HG02571 (cell line): ENCODE data around the gene AIRE.

ENCODE experiments used
- ATAC-seq: cut with Tn5 transposase; IDR thresholded peaks from one replicate; pipeline ENCODE4 v1.9.1; 2021; ENCODE audit warnings: mild to moderate bottlenecking, moderate library complexity; ENCODE audit not compliant: unreplicated experiment

AIRE gene

GRCh38 chr21:44303490-44303981, 17.9 kb downstream of the AIRE start:
- no peak for ATAC-seq

DNA sequence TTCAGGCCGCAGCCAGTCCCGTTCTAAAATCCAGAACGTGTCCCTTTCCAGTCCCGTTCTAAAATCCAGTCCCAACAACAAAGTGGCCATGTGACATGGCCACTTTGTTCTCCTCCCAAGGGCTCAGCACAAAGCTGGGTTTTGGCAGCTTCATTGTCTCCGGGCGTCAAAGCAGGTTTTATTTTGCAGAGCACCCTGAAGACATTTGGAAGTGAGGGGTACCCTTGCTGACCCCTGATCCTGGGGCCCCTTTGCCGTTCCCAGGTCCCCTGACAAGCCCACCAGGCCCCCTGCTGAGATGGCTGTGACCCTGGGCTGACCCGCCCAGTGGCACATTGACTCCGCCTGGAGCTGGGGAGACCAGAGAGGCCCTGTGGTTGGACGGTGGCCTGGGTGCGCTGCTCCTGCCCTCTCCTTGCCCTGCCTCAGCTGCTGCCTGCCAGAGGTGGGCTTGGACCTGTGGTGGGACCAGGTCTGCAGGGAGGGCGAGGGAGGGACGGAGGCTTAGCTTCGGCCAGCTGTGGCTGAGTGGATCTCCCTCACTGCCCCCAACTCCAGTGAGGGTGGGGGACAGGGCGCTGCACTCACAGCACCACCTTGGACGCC, 18.4 kb downstream of the AIRE start:
- ATAC-seq: no peak

DNA sequence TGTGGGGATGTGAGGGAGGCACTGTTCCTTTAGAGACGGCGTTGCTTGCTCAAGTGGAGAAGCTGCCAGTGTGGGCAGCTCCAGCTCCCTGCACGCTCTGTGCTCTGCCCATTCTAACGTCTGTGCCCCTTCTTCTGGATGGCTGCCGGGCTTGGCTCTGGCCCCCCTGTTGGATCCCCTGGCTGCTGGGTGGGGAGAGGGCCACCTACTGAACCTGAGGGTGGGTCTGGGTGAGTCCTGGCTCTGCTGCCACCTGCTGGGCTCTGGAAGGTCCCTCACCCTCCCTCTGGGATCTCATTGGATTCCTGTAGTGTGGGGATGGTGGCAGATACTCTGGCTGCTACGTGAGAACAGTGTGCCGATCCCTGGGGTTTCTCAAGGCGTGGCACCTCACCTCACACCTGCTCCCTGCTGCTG, 19.2 kb downstream of the AIRE start:
- no peak for ATAC-seq

DNA sequence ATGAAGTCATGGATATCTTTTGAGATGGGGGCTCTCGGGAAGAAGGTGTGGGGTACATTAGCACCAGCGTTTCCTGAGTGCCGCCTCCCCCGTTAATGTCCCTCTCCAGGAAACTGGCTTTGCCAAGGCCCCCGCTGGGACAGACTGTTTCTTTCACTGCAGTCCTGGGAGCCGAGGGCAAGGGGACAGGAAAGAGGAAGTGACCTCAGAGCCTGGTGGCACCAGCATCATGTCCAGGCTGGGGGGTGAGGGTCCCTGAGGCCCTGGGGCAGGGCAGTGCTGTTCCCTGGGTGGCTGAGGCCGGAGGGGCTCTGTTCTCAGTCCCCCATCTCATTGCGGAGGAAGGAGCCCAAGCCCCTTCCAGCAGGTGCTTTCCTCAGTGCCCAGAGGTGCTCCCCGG, 20.0 kb downstream of the AIRE start:
- ATAC-seq: no peak

DNA sequence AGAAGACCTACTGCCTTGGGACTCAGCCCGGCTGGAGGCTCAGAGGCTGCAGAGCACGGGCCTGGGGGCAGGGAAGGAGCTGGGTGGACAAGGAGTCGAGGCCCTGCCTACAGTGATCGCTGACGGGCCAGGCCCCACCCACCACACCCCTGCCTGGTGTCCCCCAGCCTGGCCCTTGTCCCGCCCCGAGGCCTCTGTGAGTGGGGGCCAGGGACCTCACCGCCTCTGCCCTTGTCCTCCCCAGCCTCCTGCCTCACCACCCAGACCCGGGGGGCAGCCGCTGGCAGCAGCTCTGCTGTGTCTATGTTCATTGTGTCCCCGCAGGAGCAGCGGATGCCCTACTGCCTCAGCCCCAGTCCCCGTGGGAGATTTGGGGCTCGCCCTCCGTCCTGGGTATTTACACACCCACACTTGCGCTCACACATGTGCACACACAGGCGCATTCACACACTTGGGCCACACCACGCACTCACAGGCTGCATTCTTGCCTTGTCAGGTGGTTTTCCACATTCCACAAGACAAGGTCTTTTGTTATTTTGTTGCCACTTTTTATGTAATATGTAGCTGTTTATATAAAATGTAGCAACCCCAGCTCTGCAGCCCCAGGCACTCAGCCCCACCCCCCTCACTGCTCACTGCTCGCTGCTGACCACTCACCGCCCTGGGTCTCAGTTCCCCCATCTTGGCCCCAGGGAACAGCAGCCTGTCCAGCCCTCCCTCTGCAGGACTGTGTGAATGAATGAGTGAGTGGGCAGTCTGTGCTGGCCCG, 21.4 kb downstream of the AIRE start:
- ATAC-seq: no peak

DNA sequence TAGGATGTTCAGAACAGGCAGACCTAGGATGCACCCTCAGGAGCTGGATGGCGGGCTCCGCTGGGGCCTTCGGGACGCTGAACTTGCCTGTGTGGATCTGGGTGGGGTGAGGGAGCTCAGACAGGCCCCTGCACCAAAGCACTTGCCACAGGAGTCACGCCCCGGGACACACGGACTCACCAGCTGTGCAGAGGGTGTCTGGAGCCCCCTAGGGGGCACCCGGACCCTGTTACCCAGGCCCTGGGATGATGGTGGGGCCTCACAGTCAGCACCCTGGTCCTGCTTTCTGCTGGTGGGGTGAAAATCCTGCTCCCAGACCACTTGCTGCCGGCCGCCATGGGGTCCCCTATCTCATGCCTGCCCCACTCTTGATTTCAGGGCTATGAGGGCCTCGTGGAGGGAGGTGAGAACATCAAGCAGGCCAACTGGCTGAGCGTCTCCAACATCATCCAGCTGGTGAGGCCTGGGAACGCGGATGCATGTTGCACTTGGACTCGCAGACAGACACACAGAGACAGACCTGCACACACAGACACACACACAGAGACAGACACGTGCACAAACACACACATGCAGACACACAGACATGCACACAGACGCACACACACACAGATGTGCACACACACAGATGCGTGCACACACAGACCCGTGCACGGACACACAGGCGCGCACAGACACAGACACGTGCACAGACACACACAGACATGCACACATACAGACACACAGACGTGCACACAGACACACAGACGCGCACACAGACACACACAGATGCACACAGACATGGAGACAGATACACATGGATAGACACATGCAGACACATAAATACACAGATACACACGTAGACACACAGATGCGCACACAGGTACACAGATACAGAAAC, 25.2 kb downstream of the AIRE start:
- ATAC-seq: no peak

DNA sequence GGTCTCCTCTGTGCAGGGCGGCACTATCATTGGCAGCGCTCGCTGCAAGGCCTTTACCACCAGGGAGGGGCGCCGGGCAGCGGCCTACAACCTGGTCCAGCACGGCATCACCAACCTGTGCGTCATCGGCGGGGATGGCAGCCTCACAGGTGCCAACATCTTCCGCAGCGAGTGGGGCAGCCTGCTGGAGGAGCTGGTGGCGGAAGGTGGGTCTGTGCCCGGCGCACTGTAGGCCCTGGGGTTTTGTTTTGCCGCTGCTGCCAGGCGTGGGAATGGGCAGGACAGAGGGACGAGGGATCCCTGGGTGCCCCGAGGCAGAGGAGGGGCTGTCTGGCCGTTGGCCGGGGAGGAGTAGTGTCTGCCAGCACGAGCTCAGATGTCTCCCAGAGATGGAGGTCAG, 26.4 kb downstream of the AIRE start:
- no peak for ATAC-seq

DNA sequence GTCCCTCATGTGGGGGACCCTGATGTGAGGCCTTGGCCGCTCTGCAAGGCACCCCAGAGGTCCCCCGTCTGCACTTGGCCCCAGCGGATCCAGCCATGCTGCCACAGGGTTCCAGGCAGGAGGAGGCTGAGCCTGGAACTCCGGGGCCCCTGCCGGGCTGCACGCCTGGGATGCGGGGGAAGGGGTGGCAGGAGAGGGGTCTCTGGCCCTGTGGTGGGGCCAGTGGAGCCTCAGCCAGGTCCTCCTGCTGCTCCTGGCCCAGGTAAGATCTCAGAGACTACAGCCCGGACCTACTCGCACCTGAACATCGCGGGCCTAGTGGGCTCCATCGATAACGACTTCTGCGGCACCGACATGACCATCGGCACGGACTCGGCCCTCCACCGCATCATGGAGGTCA, 27.0 kb downstream of the AIRE start:
- ATAC-seq: no peak

GRCh38 chr21:44313451-44313850, 27.8 kb downstream of the AIRE start:
- no peak for ATAC-seq

DNA sequence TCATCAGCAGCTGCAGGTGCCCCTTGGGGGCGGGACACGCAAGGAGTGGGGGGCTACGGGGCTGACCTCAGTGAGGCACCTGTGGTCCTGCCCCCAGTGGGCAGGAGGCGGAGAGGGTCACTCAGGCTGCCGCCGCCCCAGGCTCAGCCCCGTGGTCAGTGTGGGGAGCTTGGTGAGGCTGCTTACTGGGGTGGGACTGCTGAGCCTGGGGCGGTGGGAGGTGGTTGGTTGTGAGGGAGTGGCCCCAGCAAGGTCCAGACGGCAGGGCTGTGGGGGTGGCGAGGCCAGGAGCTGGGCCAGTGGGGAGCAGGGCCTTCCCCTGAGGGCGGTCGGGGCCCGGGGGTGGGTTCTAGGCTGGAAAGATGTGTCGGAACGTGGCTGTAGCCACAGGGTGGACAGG, 28.5 kb downstream of the AIRE start:
- ATAC-seq: no peak

GRCh38 chr21:44314561-44314960, 28.9 kb downstream of the AIRE start:
- ATAC-seq: no peak

DNA sequence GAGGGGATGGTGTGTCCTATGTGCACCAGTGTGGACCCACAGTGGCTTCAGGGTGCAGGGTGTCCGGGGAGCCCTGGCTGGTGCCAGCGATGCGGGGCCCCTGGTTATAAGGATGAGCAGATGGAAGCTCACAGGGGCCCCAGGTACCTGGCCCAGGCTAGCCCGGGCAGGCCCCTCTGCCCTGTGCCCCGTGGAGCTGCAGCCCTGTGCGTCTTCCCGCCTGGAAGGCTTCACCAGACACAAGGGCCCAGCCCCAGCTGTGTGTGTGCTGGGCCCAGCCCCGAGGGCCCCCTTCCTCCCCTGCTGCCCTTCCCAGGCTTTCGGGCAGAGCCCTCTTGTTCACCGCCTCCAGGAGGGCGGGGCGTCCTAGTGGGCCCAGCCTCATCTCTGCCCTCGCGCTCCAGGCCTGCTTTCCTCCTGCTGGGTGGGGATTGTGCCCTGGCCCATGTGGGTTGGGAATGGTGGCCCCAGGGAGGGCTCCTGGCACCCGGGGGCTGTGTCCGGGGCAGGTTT, 30.1 kb downstream of the AIRE start:
- ATAC-seq: no peak

DNA sequence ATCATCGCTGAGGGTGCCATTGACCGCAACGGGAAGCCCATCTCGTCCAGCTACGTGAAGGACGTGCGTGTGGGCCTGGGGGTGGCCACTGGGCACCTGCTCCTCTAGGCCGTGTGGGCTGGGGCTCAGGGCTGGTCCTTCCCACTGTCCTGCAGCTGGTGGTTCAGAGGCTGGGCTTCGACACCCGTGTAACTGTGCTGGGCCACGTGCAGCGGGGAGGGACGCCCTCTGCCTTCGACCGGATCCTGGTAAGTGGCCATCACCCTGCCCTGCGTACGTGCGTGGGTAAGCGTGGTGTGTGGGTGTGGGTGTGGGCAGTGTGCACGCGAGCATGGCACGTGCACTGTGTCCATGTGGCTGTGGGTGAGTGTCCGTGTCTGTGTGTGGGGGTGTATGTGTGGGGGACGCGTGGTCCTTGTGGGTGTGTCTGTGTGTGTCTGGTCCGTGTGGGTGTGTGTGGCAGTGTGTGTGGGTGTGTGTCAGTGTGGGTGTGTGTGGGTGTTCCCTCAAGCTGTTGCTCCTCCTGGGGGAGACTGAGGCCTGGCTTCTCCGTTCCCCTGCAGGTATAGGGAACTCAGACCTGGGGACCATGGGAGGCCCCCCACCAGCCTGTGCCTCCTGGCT, 30.7 kb downstream of the AIRE start:
- no peak for ATAC-seq

- no peak for ATAC-seq
Measured at GRCh38 chr21:44317241-44317782, 31.6 kb downstream of the AIRE start.

- ATAC-seq: no peak
Measured at GRCh38 chr21:44317871-44318270, 32.2 kb downstream of the AIRE start.

GRCh38 chr21:44318489-44319285, 33.0 kb downstream of the AIRE start:
- no peak for ATAC-seq

DNA sequence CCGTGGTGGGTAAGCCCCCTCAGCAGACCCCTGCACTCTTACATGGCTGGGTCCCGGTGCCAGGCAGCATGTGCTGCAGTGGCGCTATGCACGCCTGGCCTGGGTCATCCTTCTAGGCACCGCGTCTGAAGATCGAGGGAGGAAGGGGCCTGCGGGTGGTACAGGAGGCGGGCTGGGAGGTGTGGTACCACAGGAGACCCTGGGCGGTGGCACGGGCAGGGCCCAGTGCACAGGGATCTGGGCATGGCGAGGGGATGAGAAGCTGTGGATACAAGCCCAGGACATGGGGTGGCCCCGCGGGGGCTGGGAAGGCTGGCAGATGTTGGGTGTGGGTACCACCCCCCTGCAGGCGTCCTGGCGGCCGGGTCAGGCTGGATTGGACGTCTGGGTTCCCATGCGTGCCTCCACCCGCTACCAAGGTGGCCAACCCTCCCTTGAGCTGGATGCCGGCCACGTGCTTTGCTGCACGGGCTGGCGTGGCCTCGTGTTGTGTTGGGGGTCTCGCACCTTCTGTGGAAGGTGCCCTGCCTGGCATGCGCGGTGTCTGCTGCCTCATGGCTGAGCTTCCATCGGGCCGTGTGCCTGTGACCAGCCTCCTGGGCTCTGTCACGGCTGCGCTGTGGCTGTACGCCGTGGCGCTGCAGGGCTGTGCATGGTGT, 33.9 kb downstream of the AIRE start:
- ATAC-seq: no peak

- no peak for ATAC-seq
Measured at GRCh38 chr21:44320847-44321246, 35.2 kb downstream of the AIRE start.

- no peak for ATAC-seq
Measured at GRCh38 chr21:44321846-44322450, 36.3 kb downstream of the AIRE start.
